ENCODE measurements around the gene MRPL55.

- TF ChIP-seq CTCF (IDR thresholded peaks at IDR 0.05; ENCODE audit: low read length) (no peak), EZH2 (optimal IDR thresholded peaks at IDR 0.05; ENCODE audit: low read depth, low read length) (no peak)
Measured at GRCh38 chr1:228064296-228064695, 44.8 kb downstream of the MRPL55 start.
